Measurements from ENCODE around the gene TBC1D19.

- no peak for TF ChIP-seq POLR2A (IDR thresholded peaks at IDR 0.05)
- TF ChIP-seq CTCF (IDR thresholded peaks at IDR 0.05), result no peak
These were observed 144.0 kb downstream of the TBC1D19 start for GRCh38 chr4:26727844-26728243.

All from thyroid gland (tissue), 4 donors.